GM12878 (cell line): ENCODE results near the gene S100A6.

Experiments
- ATF3 ChIP-seq: IDR thresholded peaks from 2 replicates; pipeline ENCODE4 v1.6.1; 2011; ENCODE audit warnings: low read depth, mild to moderate bottlenecking, low read length, moderate library complexity, borderline replicate concordance; ENCODE audit errors: extremely low read depth
- CEBPB ChIP-seq, 2 experiments: fragments of 150-350 bp in 1 of 2; IDR thresholded peaks; 2 replicates each; pipeline ENCODE4 v1.6.1; 2012 to 2014; ENCODE audit warnings: low read depth in 2 of 2, low read length in 2 of 2, borderline replicate concordance in 1 of 2, inconsistent platforms in 1 of 2
- CREB1 ChIP-seq: IDR thresholded peaks from 2 replicates; pipeline ENCODE4 v1.6.1; 2012; ENCODE audit warnings: low read depth, mild to moderate bottlenecking, inconsistent platforms
- CTCF ChIP-seq, 3 experiments: IDR thresholded peaks in 2 of 3; conservative IDR thresholded peaks in 1 of 3; 2 replicates each; pipeline ENCODE4 v1.5.1; 2011; ENCODE audit warnings: low read depth in 3 of 3, low read length in 3 of 3, mild to moderate bottlenecking in 3 of 3, control low read depth in 2 of 3, moderate library complexity in 2 of 3, inconsistent platforms in 1 of 3, mixed read lengths in 1 of 3; ENCODE audit not compliant: control insufficient read depth in 2 of 3, insufficient read depth in 1 of 3; ENCODE audit errors: extremely low read depth in 1 of 3
- EZH2 ChIP-seq: IDR thresholded peaks from 2 replicates; pipeline ENCODE4 v1.6.1; 2012; ENCODE audit warnings: low read depth, mild to moderate bottlenecking, control low read depth, inconsistent platforms, low read length, borderline replicate concordance; ENCODE audit not compliant: control insufficient read depth
- HDGF ChIP-seq: fragments of 450-650 bp; IDR thresholded peaks from 2 replicates; pipeline ENCODE4 v1.6.1; 2016; ENCODE audit warnings: antibody characterized with exemption
- POLR2A ChIP-seq: IDR thresholded peaks from 2 replicates; pipeline ENCODE4 v1.6.1; 2011; ENCODE audit warnings: low read depth, mild to moderate bottlenecking, low read length
- RFX5 ChIP-seq: IDR thresholded peaks from 2 replicates; pipeline ENCODE4 v1.6.1; 2011; ENCODE audit warnings: low read depth, low read length, improper control_type of control experiment
- SRF ChIP-seq, 2 experiments: IDR thresholded peaks; 2 replicates each; pipeline ENCODE4 v1.6.1; 2011; ENCODE audit warnings: low read depth in 2 of 2, low read length in 2 of 2, mild to moderate bottlenecking in 1 of 2, moderate library complexity in 1 of 2
- TARDBP ChIP-seq: IDR thresholded peaks from 2 replicates; pipeline ENCODE4 v1.6.1; 2016; ENCODE audit warnings: borderline replicate concordance
- ZBTB4 ChIP-seq: fragments of 450-650 bp; formaldehyde crosslinking; IDR thresholded peaks from 2 replicates; pipeline ENCODE4 v1.4.0; 2022; ENCODE audit warnings: mild to moderate bottlenecking, moderate library complexity
- TF ChIP-seq, protein P1 (sequence below): fragments of 450-650 bp; IDR thresholded peaks from 2 replicates; pipeline ENCODE4 v1.6.1; 2018; ENCODE audit warnings: mild to moderate bottlenecking, low read depth, moderate library complexity; ENCODE audit not compliant: partially characterized antibody
- TF ChIP-seq, protein P2 (sequence below): fragments of 450-650 bp; IDR thresholded peaks from 2 replicates; pipeline ENCODE4 v1.6.1; 2017; ENCODE audit warnings: mild to moderate bottlenecking
- TF ChIP-seq, protein P3 (sequence below): IDR thresholded peaks from 2 replicates; pipeline ENCODE4 v1.6.1; 2012; ENCODE audit warnings: low read length, inconsistent platforms

GRCh38 chr1:153567621-153568366, 32.0 kb upstream of the S100A6 start:
- TF ChIP-seq EZH2, result no peak
- TF ChIP-seq ZBTB4 (CRISPR knock-in tag), result no peak
- no peak for TF ChIP-seq CTCF (IDR thresholded peaks at IDR 0.05 in 2 of 3, conservative IDR thresholded peaks at IDR 0.05 in 1 of 3; ENCODE audit: control insufficient read depth in 2 of 3, extremely low read depth in 1 of 3, insufficient read depth in 1 of 3, low read depth in 3 of 3, low read length in 3 of 3)
- no peak for TF ChIP-seq CREB1
- no peak for TF ChIP-seq RFX5
- TF ChIP-seq, protein P1, sequence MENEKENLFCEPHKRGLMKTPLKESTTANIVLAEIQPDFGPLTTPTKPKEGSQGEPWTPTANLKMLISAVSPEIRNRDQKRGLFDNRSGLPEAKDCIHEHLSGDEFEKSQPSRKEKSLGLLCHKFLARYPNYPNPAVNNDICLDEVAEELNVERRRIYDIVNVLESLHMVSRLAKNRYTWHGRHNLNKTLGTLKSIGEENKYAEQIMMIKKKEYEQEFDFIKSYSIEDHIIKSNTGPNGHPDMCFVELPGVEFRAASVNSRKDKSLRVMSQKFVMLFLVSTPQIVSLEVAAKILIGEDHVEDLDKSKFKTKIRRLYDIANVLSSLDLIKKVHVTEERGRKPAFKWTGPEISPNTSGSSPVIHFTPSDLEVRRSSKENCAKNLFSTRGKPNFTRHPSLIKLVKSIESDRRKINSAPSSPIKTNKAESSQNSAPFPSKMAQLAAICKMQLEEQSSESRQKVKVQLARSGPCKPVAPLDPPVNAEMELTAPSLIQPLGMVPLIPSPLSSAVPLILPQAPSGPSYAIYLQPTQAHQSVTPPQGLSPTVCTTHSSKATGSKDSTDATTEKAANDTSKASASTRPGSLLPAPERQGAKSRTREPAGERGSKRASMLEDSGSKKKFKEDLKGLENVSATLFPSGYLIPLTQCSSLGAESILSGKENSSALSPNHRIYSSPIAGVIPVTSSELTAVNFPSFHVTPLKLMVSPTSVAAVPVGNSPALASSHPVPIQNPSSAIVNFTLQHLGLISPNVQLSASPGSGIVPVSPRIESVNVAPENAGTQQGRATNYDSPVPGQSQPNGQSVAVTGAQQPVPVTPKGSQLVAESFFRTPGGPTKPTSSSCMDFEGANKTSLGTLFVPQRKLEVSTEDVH, result no peak
- no peak for TF ChIP-seq POLR2A
- TF ChIP-seq HDGF, result no peak
- TF ChIP-seq, protein P2, sequence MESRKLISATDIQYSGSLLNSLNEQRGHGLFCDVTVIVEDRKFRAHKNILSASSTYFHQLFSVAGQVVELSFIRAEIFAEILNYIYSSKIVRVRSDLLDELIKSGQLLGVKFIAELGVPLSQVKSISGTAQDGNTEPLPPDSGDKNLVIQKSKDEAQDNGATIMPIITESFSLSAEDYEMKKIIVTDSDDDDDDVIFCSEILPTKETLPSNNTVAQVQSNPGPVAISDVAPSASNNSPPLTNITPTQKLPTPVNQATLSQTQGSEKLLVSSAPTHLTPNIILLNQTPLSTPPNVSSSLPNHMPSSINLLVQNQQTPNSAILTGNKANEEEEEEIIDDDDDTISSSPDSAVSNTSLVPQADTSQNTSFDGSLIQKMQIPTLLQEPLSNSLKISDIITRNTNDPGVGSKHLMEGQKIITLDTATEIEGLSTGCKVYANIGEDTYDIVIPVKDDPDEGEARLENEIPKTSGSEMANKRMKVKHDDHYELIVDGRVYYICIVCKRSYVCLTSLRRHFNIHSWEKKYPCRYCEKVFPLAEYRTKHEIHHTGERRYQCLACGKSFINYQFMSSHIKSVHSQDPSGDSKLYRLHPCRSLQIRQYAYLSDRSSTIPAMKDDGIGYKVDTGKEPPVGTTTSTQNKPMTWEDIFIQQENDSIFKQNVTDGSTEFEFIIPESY, result no peak
- TF ChIP-seq ATF3, result no peak
- TF ChIP-seq, protein P3, sequence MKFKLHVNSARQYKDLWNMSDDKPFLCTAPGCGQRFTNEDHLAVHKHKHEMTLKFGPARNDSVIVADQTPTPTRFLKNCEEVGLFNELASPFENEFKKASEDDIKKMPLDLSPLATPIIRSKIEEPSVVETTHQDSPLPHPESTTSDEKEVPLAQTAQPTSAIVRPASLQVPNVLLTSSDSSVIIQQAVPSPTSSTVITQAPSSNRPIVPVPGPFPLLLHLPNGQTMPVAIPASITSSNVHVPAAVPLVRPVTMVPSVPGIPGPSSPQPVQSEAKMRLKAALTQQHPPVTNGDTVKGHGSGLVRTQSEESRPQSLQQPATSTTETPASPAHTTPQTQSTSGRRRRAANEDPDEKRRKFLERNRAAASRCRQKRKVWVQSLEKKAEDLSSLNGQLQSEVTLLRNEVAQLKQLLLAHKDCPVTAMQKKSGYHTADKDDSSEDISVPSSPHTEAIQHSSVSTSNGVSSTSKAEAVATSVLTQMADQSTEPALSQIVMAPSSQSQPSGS, result no peak
- no peak for TF ChIP-seq CEBPB (IDR thresholded peaks at IDR 0.05; ENCODE audit: borderline replicate concordance in 1 of 2, low read depth in 2 of 2, low read length in 2 of 2)
- no peak for TF ChIP-seq TARDBP
- no peak for TF ChIP-seq SRF (IDR thresholded peaks at IDR 0.05; ENCODE audit: low read depth in 2 of 2, low read length in 2 of 2)
